GM19238 (cell line): ENCODE data around the gene CASKIN1.
"Not testable (repeated sequence)": the region's sequence is repeated elsewhere in the genome, so short reads cannot be mapped to it uniquely, and the experiment has no call there.

Experiments used
- DNase-seq: peaks from one replicate; pipeline ENCODE4 v3.0.0; 2011; ENCODE audit warnings: low spot score; ENCODE audit not compliant: insufficient read length

CASKIN1 gene

GRCh38 chr16:2196162-2196980, at the start of gene CASKIN1:
Gene CASKIN1 (minus strand): TSS chr16:2196605. CDS start chr16:2196432, 173 bp downstream.
- DNase-seq = no peak

- DNase-seq = no peak
Observed at GRCh38 chr16:2244926-2245795, 48.8 kb upstream of the CASKIN1 start.

- no peak for DNase-seq
Observed at GRCh38 chr16:2244301-2244700, 47.9 kb upstream of the CASKIN1 start.

- DNase-seq = no peak
Observed at GRCh38 chr16:2243781-2244180, 47.4 kb upstream of the CASKIN1 start.

- DNase-seq = no peak
Observed at GRCh38 chr16:2243031-2243528, 46.7 kb upstream of the CASKIN1 start.

- no peak for DNase-seq
Observed at GRCh38 chr16:2242598-2242997, 46.2 kb upstream of the CASKIN1 start.

GRCh38 chr16:2240331-2240730, 43.9 kb upstream of the CASKIN1 start:
- DNase-seq = not testable (repeated sequence)

- no peak for DNase-seq
Observed at GRCh38 chr16:2238838-2239675, 42.7 kb upstream of the CASKIN1 start.

GRCh38 chr16:2238150-2238837, 41.9 kb upstream of the CASKIN1 start:
- DNase-seq = no peak

- no peak for DNase-seq
Observed at GRCh38 chr16:2237493-2238149, 41.2 kb upstream of the CASKIN1 start.

- no peak for DNase-seq
Observed at GRCh38 chr16:2237102-2237482, 40.7 kb upstream of the CASKIN1 start.

- no peak for DNase-seq
Observed at GRCh38 chr16:2236337-2237101, 40.1 kb upstream of the CASKIN1 start, which contains the start of gene DNASE1L2. Gene DNASE1L2 (plus strand): TSS chr16:2236444. CDS start chr16:2236817, 373 bp downstream.

- no peak for DNase-seq
Observed at GRCh38 chr16:2235695-2236336, 39.4 kb upstream of the CASKIN1 start.

- DNase-seq = no peak
Observed at GRCh38 chr16:2235234-2235651, 38.8 kb upstream of the CASKIN1 start.

GRCh38 chr16:2234813-2235170, 38.4 kb upstream of the CASKIN1 start:
- no peak for DNase-seq

GRCh38 chr16:2233872-2234812, 37.7 kb upstream of the CASKIN1 start:
- DNase-seq = no peak

GRCh38 chr16:2233046-2233775, 36.8 kb upstream of the CASKIN1 start:
- DNase-seq = no peak
